NCI-H460 (cell line): ENCODE data around the gene AMIGO2. TPM values are rescaled to one million over a fixed set of nuclear protein-coding genes. Genes with fewer than 3 reads are reported as not detected.
A peak's percentile ranks its signal among the peaks of the same experiment; 100 is the strongest.
"Not testable (repeated sequence)": the region's sequence is repeated elsewhere in the genome, so short reads cannot be mapped to it uniquely, and the experiment has no call there.

Experiments
- DNase-seq: peaks from one replicate; pipeline ENCODE4 v3.0.0-alpha.2; 2016; ENCODE audit warnings: low read depth; ENCODE audit errors: extremely low read depth
- total RNA-seq: library from RNA; depleted of rRNA; stranded (reverse); fragments of >200 nt; shearing (Covaris generic); gene quantifications from 2 replicates; pipeline ENCODE4 v1.2.3, GENCODE V29; 2014

Gene AMIGO2
- total RNA-seq, 1 experiment from 2014 or later: 17.4 TPM

DNA sequence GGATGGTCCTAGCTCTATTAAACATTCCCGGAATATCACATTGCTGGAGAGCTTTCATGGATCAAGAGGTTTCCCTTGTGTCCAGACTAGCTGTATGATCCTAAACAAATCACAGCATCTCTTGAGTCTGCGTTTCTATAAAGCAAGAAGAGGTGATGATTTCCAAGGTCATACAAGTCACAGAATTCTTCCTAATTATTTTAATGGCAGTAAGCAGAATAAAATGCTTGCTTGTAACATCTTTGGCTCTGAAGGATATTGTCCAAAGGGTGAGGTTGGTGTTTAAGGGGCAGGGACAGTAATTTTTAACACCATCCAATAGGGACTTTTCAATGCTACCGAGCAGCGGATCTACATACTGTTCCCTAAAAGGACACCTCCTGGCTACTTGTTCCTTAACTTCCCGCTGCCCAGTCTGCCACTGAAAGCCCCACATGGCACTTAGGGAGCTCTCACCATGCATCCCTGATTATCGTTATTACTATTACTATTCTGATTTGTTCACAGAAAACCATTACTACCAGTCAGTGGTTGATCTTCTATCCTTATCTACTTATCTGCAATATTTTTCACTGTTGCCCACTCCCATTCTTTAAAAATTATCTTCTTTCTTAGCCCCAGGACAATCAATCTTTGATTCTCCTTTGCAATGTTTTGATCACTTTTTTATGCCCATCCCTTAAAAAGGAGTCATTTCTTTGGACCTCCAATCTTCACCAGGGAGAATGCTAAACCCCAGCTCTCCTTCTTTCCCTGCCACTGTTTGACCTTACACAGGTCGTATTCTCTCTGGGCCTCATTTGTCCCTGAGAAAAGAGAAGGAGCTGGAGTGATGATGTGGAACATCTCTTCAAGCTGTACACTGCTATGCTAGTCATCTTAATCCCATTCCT is 4.3 kb downstream of the AMIGO2 start:
- DNase-seq: no peak

DNA sequence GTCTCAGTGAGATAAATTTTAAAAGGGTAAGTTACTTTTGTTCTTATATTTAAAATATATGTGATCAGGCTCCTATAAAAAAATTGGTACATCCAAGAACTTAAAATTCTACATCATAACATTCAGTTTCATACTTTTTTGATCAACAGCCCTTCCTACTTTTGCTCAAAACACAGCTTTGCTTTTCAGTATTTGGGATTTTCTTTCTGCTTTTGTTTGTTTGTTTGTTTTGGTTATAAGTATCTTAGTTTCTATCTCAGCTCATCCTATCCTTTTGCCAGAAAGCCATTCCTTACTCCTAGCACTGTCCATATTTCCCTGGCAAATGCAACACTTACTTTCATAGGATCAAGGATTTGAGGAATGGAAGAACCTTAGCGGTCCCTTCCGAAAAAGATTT is 5.0 kb downstream of the AMIGO2 start:
- no peak for DNase-seq

DNA sequence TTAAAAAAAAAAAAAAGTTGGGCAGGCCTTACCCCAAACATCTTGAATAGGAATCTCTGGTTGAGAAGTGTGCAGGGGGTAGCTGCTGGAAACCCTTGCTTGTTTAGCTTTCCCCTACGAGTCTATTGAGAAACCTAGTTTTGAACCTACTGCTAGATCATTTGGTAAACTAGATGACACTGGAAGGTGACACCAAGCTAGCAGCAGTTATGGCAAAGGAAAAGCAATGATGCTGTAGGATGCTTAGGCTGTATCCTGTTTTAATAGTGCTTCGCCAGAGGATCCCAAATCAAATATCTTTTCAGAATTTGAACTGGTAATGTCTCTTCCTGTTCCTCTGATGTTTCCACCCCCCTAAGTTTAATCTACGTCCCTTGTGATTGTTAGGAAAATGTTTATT is 5.8 kb downstream of the AMIGO2 start:
- DNase-seq: no peak

GRCh38 chr12:47071241-47071852 is 8.4 kb downstream of the AMIGO2 start:
- DNase-seq: peak; percentile 33

GRCh38 chr12:47070310-47070709 is 9.4 kb downstream of the AMIGO2 start:
- no peak for DNase-seq

GRCh38 chr12:47068539-47068938 is 11.2 kb downstream of the AMIGO2 start:
- no peak for DNase-seq

DNA sequence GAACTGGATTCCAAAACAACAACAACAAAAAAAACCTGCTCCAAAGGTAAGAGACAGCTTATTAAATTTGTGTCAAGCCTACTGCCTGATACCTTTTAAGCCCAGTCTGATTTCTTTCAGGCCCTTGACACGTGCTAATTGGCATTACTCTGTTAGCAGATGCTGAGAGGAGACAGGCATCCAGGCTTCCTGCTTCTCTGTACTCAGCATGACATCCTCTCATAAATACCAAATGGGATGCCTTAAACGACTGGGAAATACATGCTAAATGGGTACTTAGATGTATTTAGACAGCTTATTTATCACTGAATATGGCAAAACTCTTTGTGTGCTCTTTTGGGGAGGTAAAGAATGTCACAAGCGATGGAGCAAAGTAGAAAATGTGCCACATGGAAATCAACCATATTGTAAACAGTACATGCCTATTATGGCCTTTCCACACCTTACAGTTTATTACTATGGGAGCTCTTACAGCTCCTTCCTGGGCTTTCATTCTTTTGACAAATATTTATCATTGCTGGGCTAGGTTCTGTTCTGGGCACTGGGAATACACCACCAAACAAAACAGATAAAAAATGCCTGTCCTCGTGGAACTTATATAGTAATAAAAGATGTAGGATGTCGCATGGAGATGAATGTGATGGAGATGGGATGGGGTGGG is 11.9 kb downstream of the AMIGO2 start:
- no peak for DNase-seq

DNA sequence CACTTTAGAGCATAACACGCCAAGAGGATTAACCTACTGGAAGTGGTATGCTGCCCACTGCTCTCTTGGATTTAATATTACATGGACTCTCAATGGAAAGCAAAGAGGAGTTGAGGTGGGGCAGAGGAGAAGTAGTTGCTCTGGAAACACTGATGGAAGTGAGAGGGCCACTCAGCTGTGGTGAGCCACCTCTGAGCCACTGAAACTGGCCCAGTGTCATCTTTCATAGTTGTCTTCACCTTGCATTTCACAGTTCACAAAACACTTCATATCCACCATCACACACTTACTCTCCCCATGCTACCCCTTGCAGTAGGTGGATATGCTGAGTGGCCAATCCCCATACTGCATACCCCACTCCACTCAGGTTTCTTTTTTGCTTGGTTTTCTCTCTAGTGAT is 12.6 kb downstream of the AMIGO2 start:
- DNase-seq: no peak

DNA sequence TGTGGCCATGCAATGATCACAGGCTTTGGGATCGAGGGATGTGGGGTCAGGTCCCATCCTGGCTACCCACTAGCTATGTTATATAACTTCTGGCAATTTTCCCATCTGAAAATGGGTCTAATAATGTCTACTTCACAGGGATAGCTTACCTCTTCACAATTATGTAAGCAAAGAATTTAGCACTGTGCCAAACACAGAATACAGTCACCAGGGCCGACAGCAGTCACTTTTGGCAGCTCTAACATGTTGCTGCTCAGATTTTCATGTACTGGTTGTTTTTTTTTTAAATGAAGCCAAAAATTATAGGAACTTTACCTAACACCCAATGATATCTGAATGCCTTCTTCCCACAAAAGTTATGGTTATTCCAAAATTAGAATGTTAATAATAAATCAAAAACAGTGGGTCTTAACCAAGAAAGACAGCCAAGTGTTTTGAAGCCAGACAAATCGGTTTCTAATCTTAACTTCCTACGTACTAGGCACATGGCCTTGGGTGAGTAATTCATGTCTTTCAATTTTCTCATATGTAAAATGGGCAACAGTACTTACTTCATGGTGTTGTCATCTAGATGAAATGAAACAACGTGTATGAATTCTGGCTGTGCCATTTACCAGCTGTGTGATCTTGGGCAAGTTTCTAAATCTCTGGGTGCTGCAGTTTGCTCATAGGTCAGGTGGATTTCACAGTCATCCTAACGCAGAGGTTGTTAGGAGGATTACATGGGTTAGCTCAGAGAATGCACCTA is 13.3 kb downstream of the AMIGO2 start:
- DNase-seq: no peak

GRCh38 chr12:47065546-47065945 is 14.2 kb downstream of the AMIGO2 start:
- DNase-seq: no peak

- not testable (repeated sequence) for DNase-seq
Measured at GRCh38 chr12:47058640-47059039, 21.1 kb downstream of the AMIGO2 start.

GRCh38 chr12:47056944-47057343 is 22.8 kb downstream of the AMIGO2 start:
- DNase-seq: not testable (repeated sequence)

GRCh38 chr12:47055856-47056255 is 23.9 kb downstream of the AMIGO2 start:
- DNase-seq: not testable (repeated sequence)

- no peak for DNase-seq
Measured at GRCh38 chr12:47054659-47055058, 25.1 kb downstream of the AMIGO2 start.

GRCh38 chr12:47053961-47054360 is 25.8 kb downstream of the AMIGO2 start:
- DNase-seq: no peak

- no peak for DNase-seq
Measured at GRCh38 chr12:47052274-47052673, 27.5 kb downstream of the AMIGO2 start.

DNA sequence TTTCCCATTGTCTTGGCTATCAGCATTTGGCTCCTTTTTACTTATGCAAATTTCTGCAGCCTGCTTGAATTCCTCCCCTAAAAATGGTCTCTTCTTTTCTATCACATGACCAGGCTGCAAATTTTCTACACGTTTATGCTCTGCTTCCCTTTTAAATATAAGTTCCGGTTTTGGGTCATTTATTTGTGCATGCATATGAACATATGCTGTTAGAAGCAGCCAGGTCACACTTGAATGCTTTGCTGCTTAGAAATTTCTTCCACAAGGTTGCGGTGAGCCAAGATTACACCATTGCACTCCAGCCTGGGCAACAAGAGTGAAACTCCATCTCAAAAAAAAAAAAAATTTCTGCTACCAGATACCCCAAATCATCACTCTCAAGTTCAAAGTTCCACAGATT is 28.5 kb downstream of the AMIGO2 start:
- not testable (repeated sequence) for DNase-seq

GRCh38 chr12:47048541-47048940 is 31.2 kb downstream of the AMIGO2 start:
- DNase-seq: no peak

GRCh38 chr12:47041327-47041726 is 38.4 kb downstream of the AMIGO2 start:
- no peak for DNase-seq

- no peak for DNase-seq
Measured at GRCh38 chr12:47039756-47040155, 40.0 kb downstream of the AMIGO2 start.

GRCh38 chr12:47039079-47039478 is 40.7 kb downstream of the AMIGO2 start:
- no peak for DNase-seq
